HG03457 (cell line): ENCODE results near the gene YPEL1.
"Not testable (repeated sequence)": the region's sequence is repeated elsewhere in the genome, so short reads cannot be mapped to it uniquely, and the experiment has no call there.

Source experiments
- ATAC-seq: cut with Tn5 transposase; IDR thresholded peaks from one replicate; pipeline ENCODE4 v1.9.1; 2021; ENCODE audit warnings: moderate number of reproducible peaks; ENCODE audit not compliant: unreplicated experiment

Gene YPEL1

GRCh38 chr22:21754523-21754922, 18.9 kb upstream of the YPEL1 start:
- ATAC-seq, result no peak

- ATAC-seq, result no peak
These were observed 17.9 kb upstream of the YPEL1 start for GRCh38 chr22:21753374-21754111.

- no peak for ATAC-seq
These were observed 16.7 kb upstream of the YPEL1 start for GRCh38 chr22:21752276-21752675.

GRCh38 chr22:21745948-21746347, 10.4 kb upstream of the YPEL1 start:
- no peak for ATAC-seq

- ATAC-seq, result not testable (repeated sequence)
These were observed 9.3 kb upstream of the YPEL1 start for GRCh38 chr22:21744917-21745316.

- no peak for ATAC-seq
These were observed 6.2 kb upstream of the YPEL1 start for GRCh38 chr22:21741790-21742189.

- no peak for ATAC-seq
These were observed 5.5 kb upstream of the YPEL1 start for GRCh38 chr22:21741059-21741458.

GRCh38 chr22:21739828-21740377, 4.3 kb upstream of the YPEL1 start:
- no peak for ATAC-seq

GRCh38 chr22:21738966-21739365, 3.4 kb upstream of the YPEL1 start:
- ATAC-seq, result no peak

GRCh38 chr22:21738081-21738480, 2.5 kb upstream of the YPEL1 start:
- ATAC-seq, result no peak

- no peak for ATAC-seq
These were observed 1.4 kb upstream of the YPEL1 start for GRCh38 chr22:21736948-21737347.

- peak; percentile 13 for ATAC-seq
These were observed 569 bp upstream of the YPEL1 start for GRCh38 chr22:21736084-21736642.

- no peak for ATAC-seq
These were observed 924 bp downstream of the YPEL1 start for GRCh38 chr22:21734540-21735199.

- no peak for ATAC-seq
These were observed 4.1 kb downstream of the YPEL1 start for GRCh38 chr22:21731503-21731902.

GRCh38 chr22:21730535-21731308, 4.9 kb downstream of the YPEL1 start:
- ATAC-seq, result no peak

GRCh38 chr22:21729184-21729583, 6.4 kb downstream of the YPEL1 start:
- not testable (repeated sequence) for ATAC-seq

- no peak for ATAC-seq
These were observed 7.3 kb downstream of the YPEL1 start for GRCh38 chr22:21728270-21728669.

GRCh38 chr22:21727768-21728167, 7.8 kb downstream of the YPEL1 start:
- ATAC-seq, result no peak

GRCh38 chr22:21727159-21727558, 8.4 kb downstream of the YPEL1 start:
- ATAC-seq, result no peak

- no peak for ATAC-seq
These were observed 8.9 kb downstream of the YPEL1 start for GRCh38 chr22:21726650-21727049.

- ATAC-seq, result no peak
These were observed 9.5 kb downstream of the YPEL1 start for GRCh38 chr22:21725956-21726649.
